ENCODE measurements around the gene ACOT8.

ACOT8 gene

DNA sequence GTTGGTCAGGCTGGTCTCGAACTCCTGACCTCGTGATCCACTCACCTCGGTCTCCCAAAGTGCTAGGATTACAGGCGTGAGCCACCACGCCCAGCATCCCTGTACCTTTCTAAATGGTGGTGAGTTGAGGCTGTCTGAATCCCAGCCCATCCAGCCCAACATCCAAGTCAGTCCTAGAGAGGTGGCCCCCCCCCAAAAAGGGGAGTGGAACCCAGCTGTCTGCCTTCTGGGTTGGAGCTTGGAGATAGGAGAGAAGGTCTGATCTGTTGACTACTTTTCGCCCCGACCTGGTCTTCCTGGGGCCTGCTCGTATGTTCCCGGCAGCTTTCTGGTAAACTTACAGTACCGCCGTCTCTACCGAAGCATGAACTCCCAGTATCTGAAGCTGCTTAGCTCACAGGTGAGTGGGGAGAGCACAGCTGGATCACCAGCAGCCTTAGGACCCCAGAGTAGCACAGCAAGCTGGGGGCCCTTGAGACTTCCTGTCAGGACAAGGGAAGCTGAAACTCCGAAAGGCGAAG, 39.5 kb upstream of the ACOT8 start:
- Histone ChIP-seq H3K9ac (ENCODE audit: low read depth in 1 of 2, low read length in 2 of 2) (no peak overlapping the region), H3K9me3 (ENCODE audit: control insufficient read depth in 2 of 2, low read length in 2 of 2) (no peaks in the 10 kb centered on the region), H3K36me3 (ENCODE audit: control insufficient read depth in 2 of 2, insufficient read depth in 2 of 2, low read length in 2 of 2) (peaks cover 41 to 56% of the 10 kb centered on the region in 2 donors), H3K27me3 (ENCODE audit: control insufficient read depth in 2 of 2, insufficient read depth in 2 of 2, low read length in 2 of 2) (no peaks in the 10 kb centered on the region), H3K27ac (ENCODE audit: low read depth in 2 of 2, low read length in 2 of 2) (no peak overlapping the region), H3K4me3 (ENCODE audit: low read length in 2 of 2) (no peak overlapping the region), H3K4me1 (ENCODE audit: control insufficient read depth in 2 of 2, insufficient read depth in 2 of 2, low read length in 2 of 2) (peaks cover 18 to 19% of the 10 kb centered on the region in 2 donors)

DNA sequence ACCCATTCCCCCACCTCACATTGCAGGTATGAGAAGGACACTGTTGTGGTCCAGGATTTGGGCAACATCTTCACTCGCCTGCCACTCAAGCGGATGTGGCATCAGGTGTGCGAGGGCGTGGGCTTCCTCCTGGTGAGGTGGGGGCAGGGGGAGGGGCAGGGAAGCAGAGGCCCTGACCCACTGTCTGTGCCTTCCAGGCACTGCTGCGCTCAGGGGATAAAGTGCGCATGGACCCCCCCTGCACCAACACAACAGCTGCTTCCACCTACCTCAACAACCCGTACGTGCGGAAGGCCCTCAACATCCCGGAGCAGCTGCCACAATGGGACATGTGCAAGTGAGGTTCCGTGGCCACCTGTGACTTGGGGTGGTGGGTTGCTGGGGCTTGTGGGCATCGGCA, 37.6 kb upstream of the ACOT8 start:
- no peak overlapping the region for H3K4me3 ChIP-seq (ENCODE audit: low read length in 2 of 2)
- no peaks in the 10 kb centered on the region for H3K27me3 ChIP-seq (ENCODE audit: control insufficient read depth in 2 of 2, insufficient read depth in 2 of 2, low read length in 2 of 2)
- H3K9me3 ChIP-seq (ENCODE audit: control insufficient read depth in 2 of 2, low read length in 2 of 2) = no peaks in the 10 kb centered on the region
- H3K36me3 ChIP-seq (ENCODE audit: control insufficient read depth in 2 of 2, insufficient read depth in 2 of 2, low read length in 2 of 2) = peaks cover 41 to 56% of the 10 kb centered on the region in 2 donors
- no peak overlapping the region for H3K27ac ChIP-seq (ENCODE audit: low read depth in 2 of 2, low read length in 2 of 2)
- H3K9ac ChIP-seq (ENCODE audit: low read depth in 1 of 2, low read length in 2 of 2) = no peak overlapping the region
- peaks cover 25 to 31% of the 10 kb centered on the region in 2 donors for H3K4me1 ChIP-seq (ENCODE audit: control insufficient read depth in 2 of 2, insufficient read depth in 2 of 2, low read length in 2 of 2)

DNA sequence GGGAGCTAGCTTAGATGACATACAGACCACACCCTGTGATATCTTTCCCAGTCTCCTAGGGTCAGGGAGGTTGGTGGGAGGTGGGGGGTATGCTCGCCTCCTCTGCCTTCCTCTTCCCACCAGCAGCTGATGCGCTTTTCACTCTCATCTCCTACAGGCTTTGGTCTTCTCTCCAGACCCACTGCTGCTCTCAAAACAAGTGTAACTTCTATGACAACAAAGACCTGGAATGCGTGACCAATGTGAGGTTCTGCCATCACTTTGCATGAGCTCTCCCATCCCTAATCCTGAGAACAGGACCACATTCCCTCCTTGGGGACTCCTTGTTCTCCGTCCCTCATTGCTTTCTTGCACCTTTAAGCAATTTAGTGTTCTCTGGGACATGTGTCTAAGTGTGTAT, 36.6 kb upstream of the ACOT8 start:
- Histone ChIP-seq H3K27me3 (ENCODE audit: control insufficient read depth in 2 of 2, insufficient read depth in 2 of 2, low read length in 2 of 2) (no peaks in the 10 kb centered on the region), H3K9ac (ENCODE audit: low read depth in 1 of 2, low read length in 2 of 2) (no peak overlapping the region), H3K4me3 (ENCODE audit: low read length in 2 of 2) (no peak overlapping the region), H3K27ac (ENCODE audit: low read depth in 2 of 2, low read length in 2 of 2) (peak overlapping the region in 1 of 2 donors; percentile 80), H3K4me1 (ENCODE audit: control insufficient read depth in 2 of 2, insufficient read depth in 2 of 2, low read length in 2 of 2) (peaks cover 27 to 31% of the 10 kb centered on the region in 2 donors), H3K36me3 (ENCODE audit: control insufficient read depth in 2 of 2, insufficient read depth in 2 of 2, low read length in 2 of 2) (peaks cover 37 to 52% of the 10 kb centered on the region in 2 donors), H3K9me3 (ENCODE audit: control insufficient read depth in 2 of 2, low read length in 2 of 2) (no peaks in the 10 kb centered on the region)

DNA sequence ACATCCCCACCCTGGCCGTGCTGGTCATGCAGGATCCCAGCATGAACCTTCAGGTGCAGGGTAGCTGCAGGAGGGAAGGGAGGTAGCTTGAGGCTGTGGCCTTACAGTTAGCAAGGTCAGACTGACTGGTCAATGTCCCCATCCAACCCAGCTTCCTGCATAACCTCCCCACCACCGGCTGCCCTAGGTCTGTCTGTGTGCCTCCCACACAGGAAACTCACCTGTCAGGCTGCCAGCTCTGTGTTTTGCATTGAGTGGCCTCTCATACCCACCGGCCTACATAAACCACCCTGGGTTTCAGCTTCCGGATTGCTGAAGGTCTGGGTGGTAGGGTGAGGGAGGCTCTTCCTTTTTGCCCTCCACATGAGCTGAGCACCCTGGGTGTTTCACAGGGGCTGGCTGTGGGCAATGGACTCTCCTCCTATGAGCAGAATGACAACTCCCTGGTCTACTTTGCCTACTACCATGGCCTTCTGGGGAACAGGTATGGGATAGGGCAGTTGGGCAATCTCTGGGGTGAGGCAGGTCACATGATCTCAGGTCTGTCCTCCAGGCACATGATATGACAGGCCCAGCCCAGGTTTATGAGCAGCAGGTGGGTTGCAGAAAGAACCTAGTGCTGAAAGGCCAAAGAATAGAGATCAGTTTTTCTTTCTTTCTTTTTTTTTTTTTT, 35.8 kb upstream of the ACOT8 start:
- Histone ChIP-seq H3K9me3 (ENCODE audit: control insufficient read depth in 2 of 2, low read length in 2 of 2) (no peaks in the 10 kb centered on the region), H3K36me3 (ENCODE audit: control insufficient read depth in 2 of 2, insufficient read depth in 2 of 2, low read length in 2 of 2) (peaks cover 30 to 46% of the 10 kb centered on the region in 2 donors), H3K4me1 (ENCODE audit: control insufficient read depth in 2 of 2, insufficient read depth in 2 of 2, low read length in 2 of 2) (peaks cover 30 to 31% of the 10 kb centered on the region in 2 donors), H3K4me3 (ENCODE audit: low read length in 2 of 2) (peak overlapping the region; percentile 46 to 82), H3K27me3 (ENCODE audit: control insufficient read depth in 2 of 2, insufficient read depth in 2 of 2, low read length in 2 of 2) (no peaks in the 10 kb centered on the region), H3K9ac (ENCODE audit: low read depth in 1 of 2, low read length in 2 of 2) (peak overlapping the region in 1 of 2 donors; percentile 41), H3K27ac (ENCODE audit: low read depth in 2 of 2, low read length in 2 of 2) (peak overlapping the region; percentile 54 to 80)

DNA sequence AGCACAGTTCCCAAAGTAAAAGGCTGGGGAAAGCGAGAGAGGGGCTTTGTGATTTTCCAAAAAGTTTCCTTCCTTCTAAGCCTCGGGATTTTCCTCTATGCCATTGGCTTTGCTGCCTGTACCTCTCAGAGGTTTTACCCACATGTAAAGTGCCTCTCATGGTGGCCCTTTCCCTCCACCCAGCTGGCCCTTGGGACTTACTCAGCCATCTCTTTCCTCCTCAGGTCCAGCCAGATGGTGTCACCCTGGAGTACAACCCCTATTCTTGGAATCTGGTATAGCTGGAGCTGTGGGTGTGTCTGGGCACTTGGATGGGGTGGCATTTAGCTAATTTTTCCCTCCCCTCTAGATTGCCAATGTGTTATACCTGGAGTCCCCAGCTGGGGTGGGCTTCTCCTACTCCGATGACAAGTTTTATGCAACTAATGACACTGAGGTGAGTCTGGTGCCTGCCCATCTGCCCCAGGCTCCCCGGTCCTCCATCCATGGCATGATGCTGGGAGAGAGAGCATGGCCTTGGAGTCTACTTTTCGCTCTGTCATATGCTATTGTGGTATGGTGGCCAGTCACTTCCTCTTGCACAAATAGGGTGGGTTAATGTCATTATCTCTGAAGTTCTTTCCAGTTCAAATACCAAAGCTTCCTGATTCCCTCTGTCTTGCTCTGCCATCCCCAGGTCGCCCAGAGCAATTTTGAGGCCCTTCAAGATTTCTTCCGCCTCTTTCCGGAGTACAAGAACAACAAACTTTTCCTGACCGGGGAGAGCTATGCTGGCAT, 35.0 kb upstream of the ACOT8 start:
- Histone ChIP-seq H3K27ac (ENCODE audit: low read depth in 2 of 2, low read length in 2 of 2) (peak overlapping the region; percentile 65 to 80), H3K36me3 (ENCODE audit: control insufficient read depth in 2 of 2, insufficient read depth in 2 of 2, low read length in 2 of 2) (peaks cover 23 to 45% of the 10 kb centered on the region in 2 donors), H3K4me1 (ENCODE audit: control insufficient read depth in 2 of 2, insufficient read depth in 2 of 2, low read length in 2 of 2) (peaks cover 30 to 31% of the 10 kb centered on the region in 2 donors), H3K9me3 (ENCODE audit: control insufficient read depth in 2 of 2, low read length in 2 of 2) (no peaks in the 10 kb centered on the region), H3K9ac (ENCODE audit: low read depth in 1 of 2, low read length in 2 of 2) (peak overlapping the region; percentile 76 to 80), H3K4me3 (ENCODE audit: low read length in 2 of 2) (peak overlapping the region; percentile 80 to 82), H3K27me3 (ENCODE audit: control insufficient read depth in 2 of 2, insufficient read depth in 2 of 2, low read length in 2 of 2) (no peaks in the 10 kb centered on the region)

DNA sequence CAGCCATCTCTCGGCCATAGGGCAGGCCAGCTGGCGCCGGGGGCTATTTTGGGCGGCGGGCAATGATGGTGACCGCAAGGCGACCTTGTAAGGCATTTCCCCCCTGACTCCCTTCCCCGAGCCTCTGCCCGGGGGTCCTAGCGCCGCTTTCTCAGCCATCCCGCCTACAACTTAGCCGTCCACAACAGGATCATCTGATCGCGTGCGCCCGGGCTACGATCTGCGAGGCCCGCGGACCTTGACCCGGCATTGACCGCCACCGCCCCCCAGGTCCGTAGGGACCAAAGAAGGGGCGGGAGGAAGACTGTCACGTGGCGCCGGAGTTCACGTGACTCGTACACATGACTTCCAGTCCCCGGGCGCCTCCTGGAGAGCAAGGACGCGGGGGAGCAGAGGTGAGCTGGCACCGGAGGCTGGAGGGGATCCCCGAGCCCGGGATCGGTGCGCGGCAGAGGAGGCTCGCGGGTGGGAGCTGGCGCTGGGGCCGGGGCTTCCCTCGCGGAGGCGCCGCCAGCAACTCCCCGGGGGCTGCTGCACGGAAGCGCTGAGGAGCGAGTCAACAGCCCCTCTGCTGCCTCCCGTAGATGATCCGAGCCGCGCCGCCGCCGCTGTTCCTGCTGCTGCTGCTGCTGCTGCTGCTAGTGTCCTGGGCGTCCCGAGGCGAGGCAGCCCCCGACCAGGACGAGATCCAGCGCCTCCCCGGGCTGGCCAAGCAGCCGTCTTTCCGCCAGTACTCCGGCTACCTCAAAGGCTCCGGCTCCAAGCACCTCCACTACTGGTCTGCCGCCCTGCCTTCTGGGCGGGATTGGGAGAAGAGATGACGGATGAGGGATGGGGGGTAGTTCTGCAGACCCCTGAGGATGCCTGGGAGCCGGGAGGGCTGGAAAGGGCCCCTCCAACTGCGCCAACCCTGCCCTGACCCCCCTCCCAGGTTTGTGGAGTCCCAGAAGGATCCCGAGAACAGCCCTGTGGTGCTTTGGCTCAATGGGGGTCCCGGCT, 34.1 kb upstream of the ACOT8 start, which contains the start of the genes CTSA and NEURL2:
Gene CTSA (plus strand): TSS at position 351 of the 999 bp plus-strand sequence. CDS start 234 bp downstream, at position 585.
Gene NEURL2 (minus strand): TSS at position 224 of the 999 bp plus-strand sequence. CDS start 217 bp downstream, at position 7.
- Histone ChIP-seq H3K4me3 (ENCODE audit: low read length in 2 of 2) (peak within 1 kb of the TSS; percentile 80 to 82), H3K4me1 (ENCODE audit: control insufficient read depth in 2 of 2, insufficient read depth in 2 of 2, low read length in 2 of 2) (peaks cover 30 to 31% of the 10 kb centered on the region in 2 donors), H3K36me3 (ENCODE audit: control insufficient read depth in 2 of 2, insufficient read depth in 2 of 2, low read length in 2 of 2) (peaks cover 16 to 47% of the 10 kb centered on the region in 2 donors), H3K27me3 (ENCODE audit: control insufficient read depth in 2 of 2, insufficient read depth in 2 of 2, low read length in 2 of 2) (no peaks in the 10 kb centered on the region), H3K27ac (ENCODE audit: low read depth in 2 of 2, low read length in 2 of 2) (peak within 1 kb of the TSS; percentile 65 to 80), H3K9ac (ENCODE audit: low read depth in 1 of 2, low read length in 2 of 2) (peak within 1 kb of the TSS; percentile 76 to 80), H3K9me3 (ENCODE audit: control insufficient read depth in 2 of 2, low read length in 2 of 2) (no peaks in the 10 kb centered on the region)

DNA sequence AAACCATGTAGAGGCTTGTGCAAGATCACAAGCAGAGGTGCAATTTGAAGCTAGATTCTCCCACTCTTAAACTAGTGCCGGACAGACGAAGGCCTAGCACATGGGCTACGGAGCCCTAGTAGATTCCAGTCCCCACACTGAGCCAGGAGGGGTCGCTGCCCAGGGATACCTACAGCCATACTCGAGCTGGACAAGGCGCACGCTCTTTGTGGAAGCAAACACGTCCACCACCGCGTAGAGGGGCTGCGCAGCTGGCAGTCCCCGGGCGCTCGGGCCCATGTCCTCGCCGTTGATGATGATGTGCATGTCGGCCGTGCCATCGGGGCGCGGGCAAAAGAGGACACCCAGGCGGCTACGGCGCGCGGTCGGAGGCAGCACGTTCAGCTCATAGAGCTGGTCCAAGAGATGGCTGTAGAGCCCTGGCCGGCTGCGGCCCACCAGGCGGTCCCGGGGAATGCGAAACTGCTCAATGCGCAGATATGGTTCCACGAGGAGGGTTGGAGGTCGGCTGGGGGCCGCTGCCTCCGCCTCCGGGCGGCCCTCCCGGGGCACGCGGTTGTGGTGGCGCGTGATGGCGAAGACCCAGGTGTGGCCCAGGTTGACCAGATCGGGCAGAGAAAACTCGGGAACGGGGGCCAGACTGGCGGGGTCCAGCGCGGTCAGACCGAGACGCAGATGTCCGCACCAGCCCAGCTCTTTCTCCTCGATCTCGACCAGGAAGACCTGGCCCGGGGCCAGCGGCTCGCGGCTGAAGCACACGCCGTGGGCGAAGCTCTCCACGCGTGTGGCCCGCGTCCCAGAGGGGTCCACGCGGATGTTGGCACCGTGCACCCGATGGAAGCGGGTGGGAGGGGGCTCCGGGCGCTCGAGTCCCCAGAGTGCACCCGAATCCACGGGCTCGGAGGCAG, 33.1 kb upstream of the ACOT8 start:
- Histone ChIP-seq H3K4me1 (ENCODE audit: control insufficient read depth in 2 of 2, insufficient read depth in 2 of 2, low read length in 2 of 2) (peaks cover 30 to 31% of the 10 kb centered on the region in 2 donors), H3K27ac (ENCODE audit: low read depth in 2 of 2, low read length in 2 of 2) (peak overlapping the region; percentile 65 to 80), H3K36me3 (ENCODE audit: control insufficient read depth in 2 of 2, insufficient read depth in 2 of 2, low read length in 2 of 2) (peaks cover 14 to 45% of the 10 kb centered on the region in 2 donors), H3K27me3 (ENCODE audit: control insufficient read depth in 2 of 2, insufficient read depth in 2 of 2, low read length in 2 of 2) (no peaks in the 10 kb centered on the region), H3K9ac (ENCODE audit: low read depth in 1 of 2, low read length in 2 of 2) (peak overlapping the region; percentile 76 to 80), H3K4me3 (ENCODE audit: low read length in 2 of 2) (peak overlapping the region; percentile 80 to 82), H3K9me3 (ENCODE audit: control insufficient read depth in 2 of 2, low read length in 2 of 2) (no peaks in the 10 kb centered on the region)

DNA sequence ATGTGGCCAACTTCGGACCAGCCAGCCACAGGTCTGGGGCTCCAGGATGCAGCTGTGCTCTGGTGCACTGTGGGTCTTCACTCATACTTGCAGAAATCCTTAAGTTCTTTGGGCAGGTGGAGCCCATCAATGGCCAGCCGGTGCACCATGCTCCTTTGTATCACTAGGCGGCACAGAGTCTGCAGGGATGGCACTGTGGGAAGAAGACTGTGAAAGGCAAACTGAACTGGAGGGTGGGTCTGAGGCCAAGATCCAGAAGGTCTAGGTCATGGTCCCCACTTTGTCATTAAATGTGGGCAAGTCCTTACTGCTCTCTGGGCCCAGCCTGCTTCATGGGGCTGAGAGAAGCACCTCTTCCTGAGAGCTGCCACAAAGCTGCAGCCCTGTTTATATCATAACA, 31.5 kb upstream of the ACOT8 start:
- Histone ChIP-seq H3K9ac (ENCODE audit: low read depth in 1 of 2, low read length in 2 of 2) (no peak overlapping the region), H3K27ac (ENCODE audit: low read depth in 2 of 2, low read length in 2 of 2) (no peak overlapping the region), H3K9me3 (ENCODE audit: control insufficient read depth in 2 of 2, low read length in 2 of 2) (no peaks in the 10 kb centered on the region), H3K4me3 (ENCODE audit: low read length in 2 of 2) (no peak overlapping the region), H3K27me3 (ENCODE audit: control insufficient read depth in 2 of 2, insufficient read depth in 2 of 2, low read length in 2 of 2) (no peaks in the 10 kb centered on the region), H3K36me3 (ENCODE audit: control insufficient read depth in 2 of 2, insufficient read depth in 2 of 2, low read length in 2 of 2) (peaks cover 1 to 38% of the 10 kb centered on the region in 2 donors), H3K4me1 (ENCODE audit: control insufficient read depth in 2 of 2, insufficient read depth in 2 of 2, low read length in 2 of 2) (peaks cover 30% of the 10 kb centered on the region in 2 donors)

DNA sequence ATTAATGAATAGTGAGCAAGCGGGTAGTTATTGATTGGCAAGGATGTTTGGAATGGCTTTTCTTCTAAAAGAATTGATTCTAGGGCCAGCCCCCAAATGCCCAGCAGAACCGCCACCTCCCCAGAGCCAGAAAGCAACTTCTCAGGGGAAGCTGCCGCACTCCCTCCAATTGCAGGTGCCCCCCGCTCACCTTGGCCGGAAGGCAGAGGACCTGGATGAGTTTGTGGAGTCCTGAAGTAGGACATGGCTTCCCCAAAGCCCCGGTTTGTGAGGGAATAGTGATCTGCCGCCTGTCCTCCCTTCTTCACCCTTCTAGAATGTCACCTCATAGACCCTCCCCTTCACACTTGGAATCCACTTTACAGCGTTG, 30.1 kb upstream of the ACOT8 start, which contains the start of gene SPATA25:
Gene SPATA25 (minus strand): TSS at position 277 of the 370 bp plus-strand sequence. CDS start 32 bp downstream, at position 245.
- Histone ChIP-seq H3K9me3 (ENCODE audit: control insufficient read depth in 2 of 2, low read length in 2 of 2) (no peaks in the 10 kb centered on the region), H3K4me3 (ENCODE audit: low read length in 2 of 2) (no peak within 1 kb of the TSS), H3K4me1 (ENCODE audit: control insufficient read depth in 2 of 2, insufficient read depth in 2 of 2, low read length in 2 of 2) (peaks cover 18 to 19% of the 10 kb centered on the region in 2 donors), H3K27ac (ENCODE audit: low read depth in 2 of 2, low read length in 2 of 2) (no peak within 1 kb of the TSS), H3K9ac (ENCODE audit: low read depth in 1 of 2, low read length in 2 of 2) (no peak within 1 kb of the TSS), H3K36me3 (ENCODE audit: control insufficient read depth in 2 of 2, insufficient read depth in 2 of 2, low read length in 2 of 2) (peaks cover 10 to 43% of the 10 kb centered on the region in 2 donors), H3K27me3 (ENCODE audit: control insufficient read depth in 2 of 2, insufficient read depth in 2 of 2, low read length in 2 of 2) (no peaks in the 10 kb centered on the region)
